Neural cell (in vitro differentiated cells): ENCODE measurements around the gene MUC2. TPM values are rescaled to one million over a fixed set of nuclear protein-coding genes. Genes with fewer than 3 reads are reported as not detected.

Experiments
- H2AFZ ChIP-seq: fragments of 200-600, 300-800 bp; sonication (generic), shearing (Covaris generic); 2 replicates; pipeline ENCODE4 v1.6.0; 2014; ENCODE audit warnings: low read depth, mild to moderate bottlenecking, antibody characterized with exemption, low read length, moderate library complexity
- H3F3A ChIP-seq: fragments of 200-600 bp; shearing (Covaris generic); 2 replicates; pipeline ENCODE4 v1.6.1; 2016; ENCODE audit warnings: mild to moderate bottlenecking, moderate library complexity, mixed read lengths, antibody characterized with exemption, low read length; ENCODE audit not compliant: insufficient read depth, poor library complexity, severe bottlenecking
- H3K27ac ChIP-seq: fragments of 200-600, 300-800 bp; sonication (generic), shearing (Covaris generic); 2 replicates; pipeline ENCODE4 v1.5.1; 2014; ENCODE audit warnings: mild to moderate bottlenecking, low read length, moderate library complexity
- H3K27me3 ChIP-seq: fragments of 300-800, 200-600 bp; sonication (generic), shearing (Covaris generic); 2 replicates; pipeline ENCODE4 v1.6.0; 2014; ENCODE audit warnings: mild to moderate bottlenecking, low read depth, low read length, moderate library complexity; ENCODE audit not compliant: insufficient read depth
- H3K36me3 ChIP-seq: fragments of 300-800, 200-600 bp; sonication (generic), shearing (Covaris generic); 2 replicates; pipeline ENCODE4 v1.5.1; 2014; ENCODE audit warnings: mild to moderate bottlenecking, antibody characterized with exemption, low read length, moderate library complexity; ENCODE audit not compliant: insufficient read depth
- H3K4me2 ChIP-seq: fragments of 300-800, 200-600 bp; sonication (generic), shearing (Covaris generic); 2 replicates; pipeline ENCODE4 v1.6.0; 2014; ENCODE audit warnings: mild to moderate bottlenecking, low read length
- H3K4me3 ChIP-seq: fragments of 300-800, 200-600 bp; sonication (generic), shearing (Covaris generic); 2 replicates; pipeline ENCODE4 v1.5.1; 2014; ENCODE audit warnings: mild to moderate bottlenecking, low read length, moderate library complexity
- H3K79me2 ChIP-seq: fragments of 200-600 bp; shearing (Covaris generic); replicated peaks from 2 replicates; pipeline ENCODE4 v1.6.0; 2014; ENCODE audit warnings: mild to moderate bottlenecking, low read length, moderate library complexity; ENCODE audit not compliant: insufficient read depth
- H3K9ac ChIP-seq: fragments of 300-800, 200-600 bp; sonication (generic), shearing (Covaris generic); 2 replicates; pipeline ENCODE4 v1.6.1; 2016; ENCODE audit warnings: mild to moderate bottlenecking, low read length, mixed read lengths
- H3K9me2 ChIP-seq: fragments of 200-600 bp; shearing (Covaris generic); 2 replicates; pipeline ENCODE4 v1.6.1; 2016; ENCODE audit warnings: mild to moderate bottlenecking, low read length, mixed read lengths; ENCODE audit not compliant: insufficient read depth
- H3K9me3 ChIP-seq: fragments of 200-600, 300-800 bp; sonication (generic), shearing (Covaris generic); 2 replicates; pipeline ENCODE4 v1.6.1; 2016; ENCODE audit warnings: mild to moderate bottlenecking, mixed run types, low read length, moderate library complexity, mixed read lengths
- H4K20me1 ChIP-seq: fragments of 200-600 bp; shearing (Covaris generic); 2 replicates; pipeline ENCODE4 v1.6.1; 2016; ENCODE audit warnings: mild to moderate bottlenecking, mixed run types; ENCODE audit not compliant: insufficient read depth
- CTCF ChIP-seq: fragments of 450-650 bp; IDR thresholded peaks from 2 replicates; pipeline ENCODE4 v1.5.1; 2014; ENCODE audit warnings: antibody characterized with exemption, mild to moderate bottlenecking, moderate library complexity; ENCODE audit not compliant: poor library complexity, severe bottlenecking
- EP300 ChIP-seq: fragments of 450-650 bp; conservative IDR thresholded peaks from 2 replicates; pipeline ENCODE4 v1.6.1; 2014; ENCODE audit warnings: antibody characterized with exemption, mild to moderate bottlenecking, moderate library complexity; ENCODE audit not compliant: poor library complexity, severe bottlenecking
- EZH2 ChIP-seq: fragments of 200-600, 300-800 bp; shearing (Covaris generic), sonication (generic); IDR thresholded peaks from 2 replicates; pipeline ENCODE4 v1.6.1; 2014; ENCODE audit warnings: antibody characterized with exemption, low read length, borderline replicate concordance, mild to moderate bottlenecking; ENCODE audit not compliant: insufficient read depth, poor library complexity, severe bottlenecking
- MXI1 ChIP-seq: fragments of 450-650 bp; conservative IDR thresholded peaks from 2 replicates; pipeline ENCODE4 v1.6.1; 2014; ENCODE audit warnings: antibody characterized with exemption, mild to moderate bottlenecking; ENCODE audit not compliant: poor library complexity, severe bottlenecking
- POLR2AphosphoS5 ChIP-seq: IDR thresholded peaks from 2 replicates; pipeline ENCODE4 v1.6.1; 2012
- RAD21 ChIP-seq: fragments of 450-650 bp; conservative IDR thresholded peaks from 2 replicates; pipeline ENCODE4 v1.6.1; 2014; ENCODE audit warnings: antibody characterized with exemption, mild to moderate bottlenecking, moderate library complexity
- SMC3 ChIP-seq: fragments of 450-650 bp; conservative IDR thresholded peaks from 2 replicates; pipeline ENCODE4 v1.6.1; 2014; ENCODE audit warnings: antibody characterized with exemption, mild to moderate bottlenecking, moderate library complexity; ENCODE audit not compliant: poor library complexity
- TAF1 ChIP-seq: IDR thresholded peaks from 2 replicates; pipeline ENCODE4 v1.6.1; 2012; ENCODE audit warnings: low read depth
- polyA plus RNA-seq: library from polyadenylated mRNA; depleted of rRNA; stranded (reverse); fragments of >200 nt; gene quantifications from 2 replicates; pipeline ENCODE4 v1.2.3, GENCODE V29; 2014
- TF ChIP-seq, protein P1 (sequence below): IDR thresholded peaks from 2 replicates; pipeline ENCODE4 v1.6.1; 2012; ENCODE audit warnings: borderline replicate concordance

The MUC2 gene
- polyA plus RNA-seq, 1 donor from 2014 or later: not detected

DNA sequence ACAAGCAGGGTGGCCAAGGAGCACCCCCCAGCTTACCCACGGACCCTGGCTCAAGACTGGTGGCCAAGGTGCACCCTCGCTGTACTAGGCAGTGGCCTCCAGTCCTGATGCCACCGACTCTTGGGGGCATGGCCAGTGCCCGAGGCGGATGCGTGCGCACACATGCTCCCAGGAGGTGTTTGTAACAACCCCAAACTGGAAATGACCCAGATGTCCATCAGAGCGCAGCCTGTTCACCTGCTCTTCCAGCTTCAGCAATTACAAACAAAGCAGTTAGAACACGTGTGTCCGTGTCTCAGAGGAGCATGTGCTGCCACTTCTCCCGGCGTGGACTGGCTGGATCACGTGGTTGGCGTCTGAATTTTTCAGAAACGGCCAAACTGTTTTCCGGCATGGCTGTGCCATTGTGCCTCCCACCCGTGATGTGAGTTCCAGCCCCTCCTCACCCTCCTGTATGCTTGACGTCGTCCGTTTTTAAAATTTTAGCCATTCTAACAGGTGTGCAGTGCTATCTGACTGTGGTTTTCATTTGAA, 31.0 kb upstream of the MUC2 start:
- no peak overlapping the region for H3K9ac ChIP-seq
- no peaks in the 10 kb centered on the region for H3K9me2 ChIP-seq
- H3K79me2 ChIP-seq: no peaks in the 10 kb centered on the region
- TF ChIP-seq EP300: no peak
- no peak for TF ChIP-seq SMC3
- no peak for TF ChIP-seq POLR2AphosphoS5
- no peak for TF ChIP-seq TAF1
- no peak for TF ChIP-seq CTCF
- TF ChIP-seq, protein P1, sequence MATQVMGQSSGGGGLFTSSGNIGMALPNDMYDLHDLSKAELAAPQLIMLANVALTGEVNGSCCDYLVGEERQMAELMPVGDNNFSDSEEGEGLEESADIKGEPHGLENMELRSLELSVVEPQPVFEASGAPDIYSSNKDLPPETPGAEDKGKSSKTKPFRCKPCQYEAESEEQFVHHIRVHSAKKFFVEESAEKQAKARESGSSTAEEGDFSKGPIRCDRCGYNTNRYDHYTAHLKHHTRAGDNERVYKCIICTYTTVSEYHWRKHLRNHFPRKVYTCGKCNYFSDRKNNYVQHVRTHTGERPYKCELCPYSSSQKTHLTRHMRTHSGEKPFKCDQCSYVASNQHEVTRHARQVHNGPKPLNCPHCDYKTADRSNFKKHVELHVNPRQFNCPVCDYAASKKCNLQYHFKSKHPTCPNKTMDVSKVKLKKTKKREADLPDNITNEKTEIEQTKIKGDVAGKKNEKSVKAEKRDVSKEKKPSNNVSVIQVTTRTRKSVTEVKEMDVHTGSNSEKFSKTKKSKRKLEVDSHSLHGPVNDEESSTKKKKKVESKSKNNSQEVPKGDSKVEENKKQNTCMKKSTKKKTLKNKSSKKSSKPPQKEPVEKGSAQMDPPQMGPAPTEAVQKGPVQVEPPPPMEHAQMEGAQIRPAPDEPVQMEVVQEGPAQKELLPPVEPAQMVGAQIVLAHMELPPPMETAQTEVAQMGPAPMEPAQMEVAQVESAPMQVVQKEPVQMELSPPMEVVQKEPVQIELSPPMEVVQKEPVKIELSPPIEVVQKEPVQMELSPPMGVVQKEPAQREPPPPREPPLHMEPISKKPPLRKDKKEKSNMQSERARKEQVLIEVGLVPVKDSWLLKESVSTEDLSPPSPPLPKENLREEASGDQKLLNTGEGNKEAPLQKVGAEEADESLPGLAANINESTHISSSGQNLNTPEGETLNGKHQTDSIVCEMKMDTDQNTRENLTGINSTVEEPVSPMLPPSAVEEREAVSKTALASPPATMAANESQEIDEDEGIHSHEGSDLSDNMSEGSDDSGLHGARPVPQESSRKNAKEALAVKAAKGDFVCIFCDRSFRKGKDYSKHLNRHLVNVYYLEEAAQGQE: no peak
- TF ChIP-seq RAD21: no peak
- no peak for TF ChIP-seq MXI1
- no peak for TF ChIP-seq EZH2
- no peak overlapping the region for H3K27ac ChIP-seq
- H3K4me3 ChIP-seq: no peak overlapping the region
- H2AFZ ChIP-seq: no peak overlapping the region
- no peaks in the 10 kb centered on the region for H3K27me3 ChIP-seq
- H3K36me3 ChIP-seq: no peaks in the 10 kb centered on the region
- no peak overlapping the region for H3K4me2 ChIP-seq
- H3K9me3 ChIP-seq: no peaks in the 10 kb centered on the region
- H4K20me1 ChIP-seq: no peaks in the 10 kb centered on the region
- H3F3A ChIP-seq: no peaks in the 10 kb centered on the region

DNA sequence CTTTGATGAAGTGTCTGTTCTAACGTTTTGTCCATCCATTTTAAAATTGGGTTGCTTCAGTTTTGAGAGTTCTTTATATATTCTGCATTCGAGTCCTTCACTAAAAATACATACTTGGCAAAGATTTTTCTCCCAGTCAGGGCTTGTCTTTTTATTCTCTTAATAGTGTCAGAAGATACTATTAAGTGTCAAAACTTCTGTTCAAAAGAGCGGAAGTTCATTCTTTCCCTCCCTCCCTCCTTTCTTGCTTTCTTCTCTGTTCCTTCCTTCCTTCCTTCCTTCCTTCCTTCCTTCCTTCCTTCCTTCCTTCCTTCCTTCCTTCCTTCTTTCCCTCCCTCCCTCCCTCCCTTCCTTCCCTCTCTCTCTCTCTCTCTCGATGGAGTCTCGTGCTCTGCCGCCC, 30.5 kb upstream of the MUC2 start:
- no peak overlapping the region for H3K9ac ChIP-seq
- no peaks in the 10 kb centered on the region for H3K9me3 ChIP-seq
- H3K4me2 ChIP-seq: no peak overlapping the region
- no peaks in the 10 kb centered on the region for H3K9me2 ChIP-seq
- H3K79me2 ChIP-seq: no peaks in the 10 kb centered on the region
- no peaks in the 10 kb centered on the region for H4K20me1 ChIP-seq
- no peaks in the 10 kb centered on the region for H3K27me3 ChIP-seq
- no peaks in the 10 kb centered on the region for H3K36me3 ChIP-seq
- no peak overlapping the region for H2AFZ ChIP-seq
- TF ChIP-seq TAF1: no peak
- TF ChIP-seq, protein P1: no peak
- H3K4me3 ChIP-seq: no peak overlapping the region
- no peaks in the 10 kb centered on the region for H3F3A ChIP-seq
- no peak overlapping the region for H3K27ac ChIP-seq
